Esophagus squamous epithelium (tissue), 4 donors: ENCODE results near the gene UBE2L5.

Experiments
- POLR2A ChIP-seq, 4 donors: fragments of 450-650 bp; IDR thresholded peaks; one replicate each; pipeline ENCODE4 v1.6.1; 2017; ENCODE audit warnings: antibody characterized with exemption in 4 of 4, mild to moderate bottlenecking in 4 of 4, moderate library complexity in 3 of 4
- TF ChIP-seq, protein P1 (sequence below), 6 experiments: fragments of 450-650 bp in 4 of 6; fragments of 200-600 bp in 2 of 6; sonication (generic) in 2 of 6; IDR thresholded peaks; one replicate each; pipeline ENCODE4 v1.5.1; 2016 to 2019; ENCODE audit warnings: antibody characterized with exemption in 6 of 6, mild to moderate bottlenecking in 4 of 6, moderate library complexity in 4 of 6

DNA sequence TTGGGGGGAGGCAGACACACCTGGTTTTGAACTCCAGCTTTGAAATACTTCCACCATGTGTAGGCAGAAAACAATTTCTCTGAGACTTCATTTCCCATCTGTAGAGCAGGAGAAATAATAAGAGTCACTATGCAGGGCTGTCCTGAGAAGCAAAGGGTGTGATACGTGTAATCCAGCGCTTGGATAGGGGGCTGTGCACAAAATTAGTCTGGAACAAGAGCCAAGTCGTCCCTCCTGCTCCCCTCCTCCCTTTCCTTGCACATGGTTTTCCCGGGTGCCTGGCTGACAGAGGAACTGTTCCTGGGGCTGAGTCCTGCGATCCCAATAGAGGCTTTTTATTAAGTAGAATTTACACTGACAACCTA is 29.6 kb upstream of the UBE2L5 start:
- TF ChIP-seq, protein P1, sequence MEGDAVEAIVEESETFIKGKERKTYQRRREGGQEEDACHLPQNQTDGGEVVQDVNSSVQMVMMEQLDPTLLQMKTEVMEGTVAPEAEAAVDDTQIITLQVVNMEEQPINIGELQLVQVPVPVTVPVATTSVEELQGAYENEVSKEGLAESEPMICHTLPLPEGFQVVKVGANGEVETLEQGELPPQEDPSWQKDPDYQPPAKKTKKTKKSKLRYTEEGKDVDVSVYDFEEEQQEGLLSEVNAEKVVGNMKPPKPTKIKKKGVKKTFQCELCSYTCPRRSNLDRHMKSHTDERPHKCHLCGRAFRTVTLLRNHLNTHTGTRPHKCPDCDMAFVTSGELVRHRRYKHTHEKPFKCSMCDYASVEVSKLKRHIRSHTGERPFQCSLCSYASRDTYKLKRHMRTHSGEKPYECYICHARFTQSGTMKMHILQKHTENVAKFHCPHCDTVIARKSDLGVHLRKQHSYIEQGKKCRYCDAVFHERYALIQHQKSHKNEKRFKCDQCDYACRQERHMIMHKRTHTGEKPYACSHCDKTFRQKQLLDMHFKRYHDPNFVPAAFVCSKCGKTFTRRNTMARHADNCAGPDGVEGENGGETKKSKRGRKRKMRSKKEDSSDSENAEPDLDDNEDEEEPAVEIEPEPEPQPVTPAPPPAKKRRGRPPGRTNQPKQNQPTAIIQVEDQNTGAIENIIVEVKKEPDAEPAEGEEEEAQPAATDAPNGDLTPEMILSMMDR (IDR thresholded peaks at IDR 0.05) = no peak
- no peak for TF ChIP-seq POLR2A (IDR thresholded peaks at IDR 0.05)
